Nephron (organoid): ENCODE measurements around the gene TSHR.

ENCODE experiments used
- H3K27ac Mint-ChIP-seq, 3 experiments: 2 replicates each; pipeline ENCODE4 v1.8.0; 2020; ENCODE audit warnings: mixed read lengths in 3 of 3, mild to moderate bottlenecking in 2 of 3, moderate library complexity in 1 of 3
- H3K27me3 Mint-ChIP-seq: 2 replicates; pipeline ENCODE4 v1.8.0; 2021; ENCODE audit warnings: low read depth, mild to moderate bottlenecking, moderate library complexity, mixed read lengths
- H3K36me3 Mint-ChIP-seq: 2 replicates; pipeline ENCODE4 v1.8.0; 2020; ENCODE audit warnings: low read depth, mixed read lengths
- H3K4me1 Mint-ChIP-seq: 2 replicates; pipeline ENCODE4 v1.8.0; 2020; ENCODE audit warnings: mixed read lengths
- H3K4me3 Mint-ChIP-seq, 3 experiments: 2 replicates each; pipeline ENCODE4 v1.8.0; 2020; ENCODE audit warnings: mild to moderate bottlenecking in 3 of 3, mixed read lengths in 3 of 3, moderate library complexity in 2 of 3
- H3K9me3 Mint-ChIP-seq: 2 replicates; pipeline ENCODE4 v1.8.0; 2020; ENCODE audit warnings: mixed read lengths
- TF ChIP-seq, protein P1 (sequence below), 3 experiments: fragments of 200-600 bp; sonication (generic); IDR thresholded peaks; one replicate each; pipeline ENCODE4 v1.5.0; 2021; ENCODE audit warnings: antibody characterized with exemption in 3 of 3; ENCODE audit not compliant: unreplicated experiment in 3 of 3

The TSHR gene

DNA sequence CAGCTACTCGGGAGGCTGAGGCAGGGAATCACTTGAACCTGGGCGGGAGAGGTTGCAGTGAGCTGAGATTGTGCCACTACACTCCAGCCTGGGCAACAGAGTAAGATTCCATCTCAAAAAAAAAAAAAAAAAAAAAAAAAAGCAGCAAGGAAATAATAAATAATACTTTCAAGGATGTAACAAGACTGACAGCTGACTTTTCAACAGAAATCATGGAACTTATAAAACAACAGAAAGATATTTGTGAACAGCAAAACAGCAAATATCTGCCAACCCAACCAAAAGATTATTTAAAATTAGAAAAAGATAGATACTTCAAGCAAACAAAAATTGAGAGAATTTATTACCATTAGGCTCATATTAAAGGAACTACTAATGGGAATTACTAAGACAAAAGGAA, 115.1 kb downstream of the TSHR start:
- Mint-ChIP-seq H3K9me3 (peaks cover 13% of the 10 kb centered on the region), H3K27me3 (no peaks in the 10 kb centered on the region), H3K4me1 (no peaks in the 10 kb centered on the region), H3K27ac (no peak overlapping the region), H3K4me3 (no peak overlapping the region), H3K36me3 (no peaks in the 10 kb centered on the region)
- TF ChIP-seq, protein P1, sequence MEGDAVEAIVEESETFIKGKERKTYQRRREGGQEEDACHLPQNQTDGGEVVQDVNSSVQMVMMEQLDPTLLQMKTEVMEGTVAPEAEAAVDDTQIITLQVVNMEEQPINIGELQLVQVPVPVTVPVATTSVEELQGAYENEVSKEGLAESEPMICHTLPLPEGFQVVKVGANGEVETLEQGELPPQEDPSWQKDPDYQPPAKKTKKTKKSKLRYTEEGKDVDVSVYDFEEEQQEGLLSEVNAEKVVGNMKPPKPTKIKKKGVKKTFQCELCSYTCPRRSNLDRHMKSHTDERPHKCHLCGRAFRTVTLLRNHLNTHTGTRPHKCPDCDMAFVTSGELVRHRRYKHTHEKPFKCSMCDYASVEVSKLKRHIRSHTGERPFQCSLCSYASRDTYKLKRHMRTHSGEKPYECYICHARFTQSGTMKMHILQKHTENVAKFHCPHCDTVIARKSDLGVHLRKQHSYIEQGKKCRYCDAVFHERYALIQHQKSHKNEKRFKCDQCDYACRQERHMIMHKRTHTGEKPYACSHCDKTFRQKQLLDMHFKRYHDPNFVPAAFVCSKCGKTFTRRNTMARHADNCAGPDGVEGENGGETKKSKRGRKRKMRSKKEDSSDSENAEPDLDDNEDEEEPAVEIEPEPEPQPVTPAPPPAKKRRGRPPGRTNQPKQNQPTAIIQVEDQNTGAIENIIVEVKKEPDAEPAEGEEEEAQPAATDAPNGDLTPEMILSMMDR (IDR thresholded peaks at IDR 0.05; ENCODE audit: unreplicated experiment in 3 of 3): no peak

DNA sequence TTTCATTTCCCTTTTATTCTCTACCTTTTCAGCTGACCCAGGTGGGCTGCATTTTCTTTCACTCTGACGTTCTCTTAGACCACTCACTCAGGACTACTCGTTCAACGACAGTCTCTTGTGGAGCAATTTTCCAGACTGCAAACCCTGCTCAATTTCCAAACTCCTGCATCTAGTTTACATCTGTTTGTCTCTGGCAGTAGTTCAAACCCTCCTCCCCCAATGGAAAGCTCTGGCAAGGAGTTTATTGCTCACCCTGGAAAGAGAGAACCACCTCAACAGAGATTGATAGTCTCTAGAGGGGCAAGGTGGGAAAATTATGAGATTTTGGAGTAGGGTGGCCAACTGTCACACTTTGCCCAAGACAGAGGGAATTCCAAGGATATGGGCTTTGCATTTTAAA, 130.2 kb downstream of the TSHR start:
- H3K27ac Mint-ChIP-seq: peak overlapping the region in 1 of 3 experiments; percentile 11
- H3K27me3 Mint-ChIP-seq: peaks cover 4% of the 10 kb centered on the region
- peaks cover 6% of the 10 kb centered on the region for H3K4me1 Mint-ChIP-seq
- TF ChIP-seq, protein P1 (IDR thresholded peaks at IDR 0.05; ENCODE audit: unreplicated experiment in 3 of 3): no peak
- peak overlapping the region in 2 of 3 experiments; percentile 25 to 28 for H3K4me3 Mint-ChIP-seq
- no peaks in the 10 kb centered on the region for H3K9me3 Mint-ChIP-seq
- no peaks in the 10 kb centered on the region for H3K36me3 Mint-ChIP-seq

DNA sequence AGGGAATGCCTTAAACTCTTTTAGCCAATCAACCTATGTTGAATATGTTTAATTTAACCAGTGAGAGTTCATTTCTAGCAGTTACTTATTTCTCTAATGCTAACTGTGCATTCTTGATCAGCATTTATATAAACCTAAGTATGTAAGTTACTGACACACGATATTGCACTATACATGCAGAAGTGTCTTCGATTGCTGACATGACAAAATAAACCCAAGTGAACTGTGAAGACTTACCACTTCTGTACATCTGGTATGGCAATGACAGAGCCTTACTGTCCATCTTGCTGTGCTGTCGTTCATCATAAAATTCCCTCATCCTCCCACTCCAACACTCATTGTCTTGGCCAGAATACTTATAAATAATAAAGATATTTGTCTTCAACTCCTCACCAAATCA, 131.8 kb downstream of the TSHR start:
- Mint-ChIP-seq H3K4me1 (peaks cover 6% of the 10 kb centered on the region), H3K4me3 (no peak overlapping the region), H3K36me3 (no peaks in the 10 kb centered on the region), H3K27me3 (peaks cover 4% of the 10 kb centered on the region), H3K27ac (no peak overlapping the region), H3K9me3 (no peaks in the 10 kb centered on the region)
- TF ChIP-seq, protein P1 (IDR thresholded peaks at IDR 0.05; ENCODE audit: unreplicated experiment in 3 of 3): no peak

DNA sequence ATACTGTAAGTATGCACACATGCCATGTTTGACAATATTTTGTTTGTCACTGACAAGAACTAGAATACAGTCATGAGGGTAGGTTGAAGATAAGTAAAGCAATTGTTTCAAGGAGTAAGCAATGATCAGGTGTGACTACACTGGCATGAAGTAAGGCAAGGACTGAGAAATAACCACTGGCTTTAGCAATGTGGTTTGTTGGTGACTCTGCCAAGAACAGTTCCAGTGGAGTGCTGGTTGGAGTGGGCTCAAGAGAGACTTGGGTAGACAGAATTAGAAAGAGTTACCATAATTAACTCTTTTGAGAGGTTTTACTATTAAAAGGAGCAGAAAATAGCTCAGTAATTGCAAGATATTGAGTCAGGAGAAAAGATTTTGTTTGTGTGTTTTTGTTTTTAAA, 135.7 kb downstream of the TSHR start:
- Mint-ChIP-seq H3K4me3 (no peak overlapping the region), H3K27me3 (no peaks in the 10 kb centered on the region), H3K4me1 (no peaks in the 10 kb centered on the region), H3K9me3 (no peaks in the 10 kb centered on the region), H3K36me3 (no peaks in the 10 kb centered on the region), H3K27ac (no peak overlapping the region)
- TF ChIP-seq, protein P1 (IDR thresholded peaks at IDR 0.05; ENCODE audit: unreplicated experiment in 3 of 3): no peak

DNA sequence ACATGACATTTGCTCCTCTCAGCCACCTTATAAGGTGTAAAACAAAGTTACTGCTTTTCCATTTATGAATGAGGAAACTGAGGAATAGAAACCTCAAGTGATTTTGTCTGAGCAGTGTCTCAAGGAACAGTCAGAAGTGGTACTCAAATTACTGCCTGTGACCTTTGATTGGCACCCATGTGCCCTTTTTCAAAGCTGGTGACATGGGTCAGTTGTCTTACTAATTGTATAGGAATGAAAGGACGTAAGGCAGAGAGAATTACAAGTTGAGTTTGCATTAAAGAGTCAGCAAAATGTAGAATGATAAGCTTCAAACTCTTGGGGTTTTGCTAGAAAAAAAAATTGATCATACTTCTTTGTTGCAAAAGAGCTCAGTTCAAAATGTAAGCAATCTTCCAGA, 136.2 kb downstream of the TSHR start:
- Mint-ChIP-seq H3K36me3 (no peaks in the 10 kb centered on the region), H3K27me3 (no peaks in the 10 kb centered on the region), H3K4me1 (no peaks in the 10 kb centered on the region), H3K4me3 (no peak overlapping the region), H3K9me3 (no peaks in the 10 kb centered on the region), H3K27ac (no peak overlapping the region)
- TF ChIP-seq, protein P1 (IDR thresholded peaks at IDR 0.05; ENCODE audit: unreplicated experiment in 3 of 3): no peak

DNA sequence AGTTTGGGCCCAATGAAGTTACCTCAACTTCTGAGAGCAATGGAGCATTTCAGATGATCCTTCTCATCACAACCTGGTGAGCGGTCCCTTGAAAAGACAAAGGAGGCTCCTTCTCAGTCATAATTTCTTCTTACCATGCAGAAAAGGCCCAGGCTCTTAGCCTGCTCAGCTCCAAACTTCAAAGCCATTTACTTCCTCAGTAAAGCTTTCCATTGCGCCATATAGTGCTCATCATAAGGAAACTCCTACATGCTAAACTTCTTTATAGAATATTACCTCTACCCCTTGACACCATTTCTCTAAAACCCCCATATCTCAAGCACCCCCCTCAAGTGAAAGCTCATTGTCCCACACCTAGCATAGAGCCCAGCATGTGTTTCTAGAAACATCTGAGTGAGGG, 138.2 kb downstream of the TSHR start:
- no peak overlapping the region for H3K4me3 Mint-ChIP-seq

More for the DNA sequence above, 138.2 kb downstream of the TSHR start:
- no peaks in the 10 kb centered on the region for H3K9me3 Mint-ChIP-seq
- TF ChIP-seq, protein P1 (IDR thresholded peaks at IDR 0.05; ENCODE audit: unreplicated experiment in 3 of 3): no peak
- H3K27ac Mint-ChIP-seq: no peak overlapping the region
- H3K27me3 Mint-ChIP-seq: no peaks in the 10 kb centered on the region
- H3K36me3 Mint-ChIP-seq: no peaks in the 10 kb centered on the region
- no peaks in the 10 kb centered on the region for H3K4me1 Mint-ChIP-seq
